ENCODE results near the gene USP24. TPM values are rescaled to one million over a fixed set of nuclear protein-coding genes. Genes with fewer than 3 reads are reported as not detected.
A peak's percentile ranks its signal among the peaks of the same experiment; 100 is the strongest.

Gene USP24
- total RNA-seq, 1 donor from 2014 or later, result 37.7 TPM

DNA sequence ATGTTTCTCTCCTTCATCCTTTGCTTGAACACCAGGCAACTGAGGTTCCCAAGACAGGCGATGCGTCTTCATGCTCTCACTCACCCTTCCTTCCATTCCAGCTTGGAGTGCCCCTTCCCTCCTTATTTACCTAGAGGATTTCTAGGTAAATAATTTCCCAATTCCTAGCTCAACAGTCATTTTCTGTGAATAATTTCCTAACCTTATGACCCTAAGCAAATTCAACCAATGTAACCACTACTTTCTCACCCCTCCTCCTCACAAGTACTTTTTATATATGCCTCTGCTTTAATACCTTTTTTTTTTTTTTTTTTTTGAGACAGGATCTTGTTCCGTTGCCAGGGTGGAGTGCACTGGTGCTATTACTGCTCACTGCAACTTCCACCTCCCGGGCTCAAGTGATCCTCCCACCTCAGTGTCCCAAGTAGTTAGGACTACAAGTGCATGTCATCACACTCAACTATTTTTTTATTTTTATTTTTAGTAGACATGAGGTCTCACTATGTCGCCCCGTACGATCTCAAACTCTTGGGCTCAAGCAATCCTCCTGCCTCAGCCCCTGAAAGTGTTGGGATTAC, 86.7 kb downstream of the USP24 start:
- H3K27me3 Mint-ChIP-seq (ENCODE audit: unreplicated experiment), result peaks cover 1% of the 10 kb centered on the region
- no peak for DNase-seq (ENCODE audit: low spot score)
- no peak overlapping the region for H3K27ac Mint-ChIP-seq (ENCODE audit: unreplicated experiment)
- TF ChIP-seq, protein P1, sequence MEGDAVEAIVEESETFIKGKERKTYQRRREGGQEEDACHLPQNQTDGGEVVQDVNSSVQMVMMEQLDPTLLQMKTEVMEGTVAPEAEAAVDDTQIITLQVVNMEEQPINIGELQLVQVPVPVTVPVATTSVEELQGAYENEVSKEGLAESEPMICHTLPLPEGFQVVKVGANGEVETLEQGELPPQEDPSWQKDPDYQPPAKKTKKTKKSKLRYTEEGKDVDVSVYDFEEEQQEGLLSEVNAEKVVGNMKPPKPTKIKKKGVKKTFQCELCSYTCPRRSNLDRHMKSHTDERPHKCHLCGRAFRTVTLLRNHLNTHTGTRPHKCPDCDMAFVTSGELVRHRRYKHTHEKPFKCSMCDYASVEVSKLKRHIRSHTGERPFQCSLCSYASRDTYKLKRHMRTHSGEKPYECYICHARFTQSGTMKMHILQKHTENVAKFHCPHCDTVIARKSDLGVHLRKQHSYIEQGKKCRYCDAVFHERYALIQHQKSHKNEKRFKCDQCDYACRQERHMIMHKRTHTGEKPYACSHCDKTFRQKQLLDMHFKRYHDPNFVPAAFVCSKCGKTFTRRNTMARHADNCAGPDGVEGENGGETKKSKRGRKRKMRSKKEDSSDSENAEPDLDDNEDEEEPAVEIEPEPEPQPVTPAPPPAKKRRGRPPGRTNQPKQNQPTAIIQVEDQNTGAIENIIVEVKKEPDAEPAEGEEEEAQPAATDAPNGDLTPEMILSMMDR (IDR thresholded peaks at IDR 0.05; ENCODE audit: unreplicated experiment), result no peak
- peaks cover 28% of the 10 kb centered on the region for H3K36me3 Mint-ChIP-seq (ENCODE audit: low read depth, unreplicated experiment)
- H3K9me3 Mint-ChIP-seq (ENCODE audit: unreplicated experiment), result no peaks in the 10 kb centered on the region
- no peak overlapping the region for H3K4me3 Mint-ChIP-seq (ENCODE audit: unreplicated experiment)
- H3K4me1 Mint-ChIP-seq (ENCODE audit: unreplicated experiment), result no peaks in the 10 kb centered on the region

DNA sequence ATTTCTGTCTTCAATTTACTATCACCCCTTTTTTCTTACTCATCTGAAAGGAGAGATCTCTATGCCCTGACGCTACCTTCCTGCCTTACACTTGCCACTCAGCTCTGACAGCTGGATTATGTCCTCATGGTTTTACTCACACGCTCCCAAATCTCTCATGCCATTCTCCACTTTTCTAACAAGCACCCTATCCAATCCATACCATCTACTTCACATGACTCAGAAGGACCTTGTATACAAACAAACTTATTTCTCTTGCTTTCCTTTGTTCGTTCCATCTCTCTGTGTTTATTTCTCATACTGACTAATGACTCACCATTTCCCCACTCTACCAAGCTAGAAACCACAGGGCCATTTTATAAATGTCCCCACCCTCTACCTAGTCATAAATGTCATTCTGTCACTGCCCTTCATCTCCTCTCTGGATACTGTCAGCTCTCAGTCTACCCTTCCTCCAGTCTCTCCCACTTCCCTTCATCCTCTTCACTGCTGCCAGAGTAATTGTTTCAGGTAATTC, 87.3 kb downstream of the USP24 start:
- Mint-ChIP-seq H3K4me1 (ENCODE audit: unreplicated experiment) (no peaks in the 10 kb centered on the region), H3K9me3 (ENCODE audit: unreplicated experiment) (no peaks in the 10 kb centered on the region), H3K27me3 (ENCODE audit: unreplicated experiment) (peaks cover 1% of the 10 kb centered on the region), H3K4me3 (ENCODE audit: unreplicated experiment) (peak overlapping the region; percentile 5), H3K36me3 (ENCODE audit: low read depth, unreplicated experiment) (peaks cover 28% of the 10 kb centered on the region), H3K27ac (ENCODE audit: unreplicated experiment) (no peak overlapping the region)
- no peak for DNase-seq (ENCODE audit: low spot score)
- TF ChIP-seq, protein P1 (IDR thresholded peaks at IDR 0.05; ENCODE audit: unreplicated experiment), result no peak

DNA sequence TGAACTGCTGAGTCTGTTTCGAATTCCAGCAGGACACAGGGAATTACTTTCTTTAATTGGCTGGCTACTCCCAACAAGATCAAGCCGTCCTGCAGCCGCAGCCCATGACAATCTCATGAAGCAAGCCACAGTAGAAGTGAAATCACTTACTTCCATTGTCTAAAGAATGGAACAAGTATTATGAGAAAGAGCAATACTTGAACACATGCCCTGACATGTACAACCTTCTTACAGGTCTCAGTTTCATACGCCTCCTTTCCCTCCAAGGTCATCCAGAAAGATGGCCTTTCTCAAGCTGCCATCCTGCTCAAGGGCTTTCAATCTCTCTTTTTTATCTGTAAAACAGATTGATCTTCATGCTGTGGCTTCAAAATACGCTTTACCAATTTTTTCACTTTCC, 90.7 kb downstream of the USP24 start:
- peaks cover 3% of the 10 kb centered on the region for H3K27me3 Mint-ChIP-seq (ENCODE audit: unreplicated experiment)
- DNase-seq (ENCODE audit: low spot score), result no peak
- H3K36me3 Mint-ChIP-seq (ENCODE audit: low read depth, unreplicated experiment), result peaks cover 48% of the 10 kb centered on the region
- no peak overlapping the region for H3K4me3 Mint-ChIP-seq (ENCODE audit: unreplicated experiment)
- no peaks in the 10 kb centered on the region for H3K4me1 Mint-ChIP-seq (ENCODE audit: unreplicated experiment)
- no peak overlapping the region for H3K27ac Mint-ChIP-seq (ENCODE audit: unreplicated experiment)
- no peaks in the 10 kb centered on the region for H3K9me3 Mint-ChIP-seq (ENCODE audit: unreplicated experiment)
- TF ChIP-seq, protein P1 (IDR thresholded peaks at IDR 0.05; ENCODE audit: unreplicated experiment), result no peak

DNA sequence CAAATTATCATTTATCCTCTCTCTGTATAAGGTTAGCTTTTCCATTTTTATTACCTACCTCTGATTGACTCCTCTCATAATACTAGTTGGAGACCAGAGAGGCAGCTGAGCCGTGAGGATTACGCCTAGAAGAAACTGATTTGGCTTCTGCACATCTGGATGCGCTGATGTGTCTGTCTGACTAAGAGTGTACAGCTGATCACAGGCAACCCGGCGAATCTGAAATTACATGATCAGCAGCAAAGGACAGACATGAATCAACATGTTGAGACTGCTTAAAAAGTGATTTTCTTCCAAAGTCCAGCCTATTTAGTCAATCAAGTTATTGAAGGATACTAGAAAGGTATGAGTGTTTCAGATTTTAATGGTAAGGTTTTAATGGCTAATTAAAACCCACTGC, 94.6 kb downstream of the USP24 start:
- TF ChIP-seq, protein P1 (IDR thresholded peaks at IDR 0.05; ENCODE audit: unreplicated experiment), result no peak
- DNase-seq (ENCODE audit: low spot score), result no peak
- no peaks in the 10 kb centered on the region for H3K4me1 Mint-ChIP-seq (ENCODE audit: unreplicated experiment)
- H3K9me3 Mint-ChIP-seq (ENCODE audit: unreplicated experiment), result no peaks in the 10 kb centered on the region
- peaks cover 2% of the 10 kb centered on the region for H3K27me3 Mint-ChIP-seq (ENCODE audit: unreplicated experiment)
- no peak overlapping the region for H3K4me3 Mint-ChIP-seq (ENCODE audit: unreplicated experiment)
- no peak overlapping the region for H3K27ac Mint-ChIP-seq (ENCODE audit: unreplicated experiment)
- peaks cover 57% of the 10 kb centered on the region for H3K36me3 Mint-ChIP-seq (ENCODE audit: low read depth, unreplicated experiment)

DNA sequence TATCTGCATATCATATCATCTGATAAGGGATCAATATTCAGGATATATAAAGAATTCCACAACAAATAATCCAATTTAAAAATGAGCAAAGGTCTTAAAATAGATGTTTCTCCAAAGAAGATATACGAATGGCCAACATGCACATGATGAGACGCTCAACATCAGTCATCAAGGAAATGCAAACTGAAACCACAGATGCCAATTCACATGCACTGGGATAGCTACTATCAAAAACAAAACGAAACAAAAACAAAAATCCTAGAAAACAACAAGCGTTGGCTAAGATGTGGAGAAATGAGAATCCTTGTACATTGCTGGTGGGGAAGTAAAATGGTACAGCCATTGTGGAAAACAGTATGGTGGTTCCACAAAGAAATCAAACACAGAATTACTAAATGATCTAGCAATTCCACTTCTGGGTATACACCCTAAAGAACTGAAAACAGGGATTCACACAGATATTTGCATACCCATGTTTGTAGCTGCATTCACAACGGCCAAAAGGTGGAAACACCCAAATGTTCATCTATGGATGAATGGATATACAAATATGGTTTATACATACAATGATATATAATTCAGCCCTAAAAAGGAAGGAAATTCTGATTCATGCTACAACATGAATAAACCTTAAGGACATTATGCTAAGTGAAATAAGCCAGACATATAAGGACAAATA, 96.4 kb downstream of the USP24 start:
- Mint-ChIP-seq H3K4me3 (ENCODE audit: unreplicated experiment) (no peak overlapping the region), H3K27me3 (ENCODE audit: unreplicated experiment) (peaks cover 9% of the 10 kb centered on the region), H3K36me3 (ENCODE audit: low read depth, unreplicated experiment) (peaks cover 65% of the 10 kb centered on the region), H3K4me1 (ENCODE audit: unreplicated experiment) (no peaks in the 10 kb centered on the region), H3K27ac (ENCODE audit: unreplicated experiment) (no peak overlapping the region), H3K9me3 (ENCODE audit: unreplicated experiment) (no peaks in the 10 kb centered on the region)
- DNase-seq (ENCODE audit: low spot score), result no peak
- TF ChIP-seq, protein P1 (IDR thresholded peaks at IDR 0.05; ENCODE audit: unreplicated experiment), result no peak

All from endothelial cell (in vitro differentiated cells).